ENCODE data around the gene TRRAP.

Gene TRRAP

DNA sequence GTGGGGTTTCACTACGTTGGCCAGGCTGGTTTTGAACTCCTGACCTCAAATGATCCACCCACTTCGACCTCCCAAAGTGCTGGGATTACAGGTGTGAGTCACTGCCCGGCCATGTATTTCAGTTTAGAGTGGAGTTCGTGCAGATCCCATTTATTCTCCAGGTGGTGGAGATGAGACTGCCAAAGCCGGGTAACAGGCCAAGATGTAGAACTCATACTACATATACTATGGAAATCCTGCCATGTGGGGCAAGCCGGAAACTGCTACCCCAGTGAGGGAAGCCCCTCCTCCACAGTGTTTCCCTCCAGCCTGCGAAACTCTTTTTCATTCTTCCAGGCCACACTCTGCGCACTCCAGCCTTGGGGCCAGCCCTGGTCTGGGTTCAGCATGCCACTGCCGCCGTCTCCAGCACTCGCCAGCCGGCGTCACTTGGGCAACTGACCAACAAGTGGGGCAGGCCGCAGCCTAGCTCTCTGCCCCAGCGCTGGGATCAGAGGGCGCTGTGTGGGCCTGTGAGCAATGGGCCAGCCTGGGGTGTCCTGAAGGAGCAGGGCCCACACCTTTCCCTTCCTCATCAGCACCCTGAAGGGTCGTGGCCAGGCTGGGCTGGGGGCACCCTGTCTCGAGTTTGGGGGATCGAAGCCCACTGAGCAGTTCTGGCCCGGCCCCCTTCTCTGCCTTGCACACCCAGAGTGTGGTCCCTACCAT is 122.0 kb downstream of the TRRAP start:
- TF ChIP-seq, protein P1, sequence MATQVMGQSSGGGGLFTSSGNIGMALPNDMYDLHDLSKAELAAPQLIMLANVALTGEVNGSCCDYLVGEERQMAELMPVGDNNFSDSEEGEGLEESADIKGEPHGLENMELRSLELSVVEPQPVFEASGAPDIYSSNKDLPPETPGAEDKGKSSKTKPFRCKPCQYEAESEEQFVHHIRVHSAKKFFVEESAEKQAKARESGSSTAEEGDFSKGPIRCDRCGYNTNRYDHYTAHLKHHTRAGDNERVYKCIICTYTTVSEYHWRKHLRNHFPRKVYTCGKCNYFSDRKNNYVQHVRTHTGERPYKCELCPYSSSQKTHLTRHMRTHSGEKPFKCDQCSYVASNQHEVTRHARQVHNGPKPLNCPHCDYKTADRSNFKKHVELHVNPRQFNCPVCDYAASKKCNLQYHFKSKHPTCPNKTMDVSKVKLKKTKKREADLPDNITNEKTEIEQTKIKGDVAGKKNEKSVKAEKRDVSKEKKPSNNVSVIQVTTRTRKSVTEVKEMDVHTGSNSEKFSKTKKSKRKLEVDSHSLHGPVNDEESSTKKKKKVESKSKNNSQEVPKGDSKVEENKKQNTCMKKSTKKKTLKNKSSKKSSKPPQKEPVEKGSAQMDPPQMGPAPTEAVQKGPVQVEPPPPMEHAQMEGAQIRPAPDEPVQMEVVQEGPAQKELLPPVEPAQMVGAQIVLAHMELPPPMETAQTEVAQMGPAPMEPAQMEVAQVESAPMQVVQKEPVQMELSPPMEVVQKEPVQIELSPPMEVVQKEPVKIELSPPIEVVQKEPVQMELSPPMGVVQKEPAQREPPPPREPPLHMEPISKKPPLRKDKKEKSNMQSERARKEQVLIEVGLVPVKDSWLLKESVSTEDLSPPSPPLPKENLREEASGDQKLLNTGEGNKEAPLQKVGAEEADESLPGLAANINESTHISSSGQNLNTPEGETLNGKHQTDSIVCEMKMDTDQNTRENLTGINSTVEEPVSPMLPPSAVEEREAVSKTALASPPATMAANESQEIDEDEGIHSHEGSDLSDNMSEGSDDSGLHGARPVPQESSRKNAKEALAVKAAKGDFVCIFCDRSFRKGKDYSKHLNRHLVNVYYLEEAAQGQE (IDR thresholded peaks at IDR 0.05; ENCODE audit: insufficient replicate concordance, low read depth): no peak
- TF ChIP-seq GABPA (IDR thresholded peaks at IDR 0.05; ENCODE audit: low read depth): no peak
- TF ChIP-seq, protein P2, sequence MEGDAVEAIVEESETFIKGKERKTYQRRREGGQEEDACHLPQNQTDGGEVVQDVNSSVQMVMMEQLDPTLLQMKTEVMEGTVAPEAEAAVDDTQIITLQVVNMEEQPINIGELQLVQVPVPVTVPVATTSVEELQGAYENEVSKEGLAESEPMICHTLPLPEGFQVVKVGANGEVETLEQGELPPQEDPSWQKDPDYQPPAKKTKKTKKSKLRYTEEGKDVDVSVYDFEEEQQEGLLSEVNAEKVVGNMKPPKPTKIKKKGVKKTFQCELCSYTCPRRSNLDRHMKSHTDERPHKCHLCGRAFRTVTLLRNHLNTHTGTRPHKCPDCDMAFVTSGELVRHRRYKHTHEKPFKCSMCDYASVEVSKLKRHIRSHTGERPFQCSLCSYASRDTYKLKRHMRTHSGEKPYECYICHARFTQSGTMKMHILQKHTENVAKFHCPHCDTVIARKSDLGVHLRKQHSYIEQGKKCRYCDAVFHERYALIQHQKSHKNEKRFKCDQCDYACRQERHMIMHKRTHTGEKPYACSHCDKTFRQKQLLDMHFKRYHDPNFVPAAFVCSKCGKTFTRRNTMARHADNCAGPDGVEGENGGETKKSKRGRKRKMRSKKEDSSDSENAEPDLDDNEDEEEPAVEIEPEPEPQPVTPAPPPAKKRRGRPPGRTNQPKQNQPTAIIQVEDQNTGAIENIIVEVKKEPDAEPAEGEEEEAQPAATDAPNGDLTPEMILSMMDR (IDR thresholded peaks at IDR 0.05; ENCODE audit: insufficient read depth, low read length): no peak
- no peak for TF ChIP-seq POLR2AphosphoS5 (IDR thresholded peaks at IDR 0.05; ENCODE audit: low read depth)
- no peak for TF ChIP-seq SPI1 (IDR thresholded peaks at IDR 0.05; ENCODE audit: borderline replicate concordance, low read depth)
- no peak overlapping the region for H3K27ac ChIP-seq (replicated peaks)
- no peak for DNase-seq (ENCODE audit: low read depth in 1 of 2, low spot score in 1 of 2)
- H3K27me3 ChIP-seq (ENCODE audit: insufficient read depth, poor library complexity, severe bottlenecking): no peaks in the 10 kb centered on the region
- H3K4me3 ChIP-seq (replicated peaks; ENCODE audit: insufficient read depth, low read length): no peak overlapping the region

DNA sequence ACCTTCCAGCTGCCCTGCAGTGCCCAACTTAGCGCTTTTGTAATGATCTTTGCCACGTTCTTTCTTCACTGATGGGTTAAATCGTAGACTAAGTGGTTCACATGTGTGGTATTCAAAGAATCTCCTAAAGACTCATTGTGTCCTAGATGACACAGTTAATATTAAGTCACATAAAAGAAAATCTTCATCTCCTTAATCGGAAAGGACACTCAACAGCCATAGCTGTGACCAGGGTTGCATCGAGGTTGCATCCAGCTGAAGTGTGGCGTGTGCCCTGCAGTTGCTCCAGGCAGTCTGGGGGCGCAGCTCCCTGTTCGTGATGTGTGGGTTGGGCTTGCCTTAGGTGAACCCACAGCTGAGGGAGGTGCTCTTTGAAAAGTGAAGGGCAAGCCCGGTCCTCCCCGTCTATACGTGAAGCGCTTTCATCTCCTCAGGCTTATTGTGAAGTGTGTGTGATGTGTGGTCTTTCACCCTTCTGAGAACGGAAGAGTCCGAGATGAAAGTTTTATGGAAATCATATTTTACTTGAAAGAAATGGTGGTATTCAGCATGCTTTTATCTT is 122.7 kb downstream of the TRRAP start:
- Histone ChIP-seq H3K27me3 (ENCODE audit: insufficient read depth, poor library complexity, severe bottlenecking) (no peaks in the 10 kb centered on the region), H3K27ac (replicated peaks) (no peak overlapping the region), H3K4me3 (replicated peaks; ENCODE audit: insufficient read depth, low read length) (no peak overlapping the region)
- DNase-seq (ENCODE audit: low read depth in 1 of 2, low spot score in 1 of 2): no peak
- no peak for TF ChIP-seq GABPA (IDR thresholded peaks at IDR 0.05; ENCODE audit: low read depth)
- no peak for TF ChIP-seq SPI1 (IDR thresholded peaks at IDR 0.05; ENCODE audit: borderline replicate concordance, low read depth)
- TF ChIP-seq, protein P2 (IDR thresholded peaks at IDR 0.05; ENCODE audit: insufficient read depth, low read length): no peak
- no peak for TF ChIP-seq POLR2AphosphoS5 (IDR thresholded peaks at IDR 0.05; ENCODE audit: low read depth)
- TF ChIP-seq, protein P1 (IDR thresholded peaks at IDR 0.05; ENCODE audit: insufficient replicate concordance, low read depth): no peak

DNA sequence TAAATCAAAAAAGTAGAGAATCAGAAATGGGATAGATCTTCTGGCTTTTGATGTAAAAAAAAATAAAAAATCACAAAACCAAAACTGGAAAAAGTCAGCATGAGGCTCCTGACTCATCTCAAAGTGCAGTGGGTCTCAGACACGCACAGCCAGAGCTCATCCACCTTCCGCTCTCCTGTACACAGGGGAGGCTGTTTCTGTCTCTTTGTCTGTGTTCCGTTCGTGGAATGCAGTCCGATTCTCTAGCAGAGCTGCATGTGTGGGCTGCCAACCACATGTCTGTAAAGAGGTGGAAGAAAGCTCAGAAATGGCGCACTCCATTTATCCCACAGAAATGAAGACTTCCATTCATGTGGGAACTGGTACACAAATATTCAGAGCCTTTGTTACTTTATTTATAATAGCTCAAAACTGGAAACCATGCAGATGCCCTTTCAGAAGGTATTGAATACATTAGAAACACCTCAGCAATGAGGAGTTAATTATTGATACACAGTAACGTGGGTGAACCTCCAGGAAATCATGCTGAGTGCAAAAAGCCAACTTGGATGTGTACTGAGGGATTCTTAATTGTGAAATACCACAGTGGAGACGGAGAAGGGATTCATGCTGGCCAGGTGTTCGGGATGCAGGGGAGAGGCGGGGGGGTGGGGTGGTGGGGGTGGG is 123.3 kb downstream of the TRRAP start:
- Histone ChIP-seq H3K27me3 (ENCODE audit: insufficient read depth, poor library complexity, severe bottlenecking) (no peaks in the 10 kb centered on the region), H3K27ac (replicated peaks) (no peak overlapping the region), H3K4me3 (replicated peaks; ENCODE audit: insufficient read depth, low read length) (no peak overlapping the region)
- DNase-seq (ENCODE audit: low read depth in 1 of 2, low spot score in 1 of 2): no peak
- TF ChIP-seq, protein P2 (IDR thresholded peaks at IDR 0.05; ENCODE audit: insufficient read depth, low read length): no peak
- TF ChIP-seq POLR2AphosphoS5 (IDR thresholded peaks at IDR 0.05; ENCODE audit: low read depth): no peak
